RPMI8226 (cell line): ENCODE results near the gene PSMD13.

Experiments
- DNase-seq: peaks from one replicate; pipeline ENCODE4 v3.0.0-alpha.2; 2015

The PSMD13 gene

GRCh38 chr11:252666-253065, 15.9 kb downstream of the PSMD13 start:
- no peak for DNase-seq

DNA sequence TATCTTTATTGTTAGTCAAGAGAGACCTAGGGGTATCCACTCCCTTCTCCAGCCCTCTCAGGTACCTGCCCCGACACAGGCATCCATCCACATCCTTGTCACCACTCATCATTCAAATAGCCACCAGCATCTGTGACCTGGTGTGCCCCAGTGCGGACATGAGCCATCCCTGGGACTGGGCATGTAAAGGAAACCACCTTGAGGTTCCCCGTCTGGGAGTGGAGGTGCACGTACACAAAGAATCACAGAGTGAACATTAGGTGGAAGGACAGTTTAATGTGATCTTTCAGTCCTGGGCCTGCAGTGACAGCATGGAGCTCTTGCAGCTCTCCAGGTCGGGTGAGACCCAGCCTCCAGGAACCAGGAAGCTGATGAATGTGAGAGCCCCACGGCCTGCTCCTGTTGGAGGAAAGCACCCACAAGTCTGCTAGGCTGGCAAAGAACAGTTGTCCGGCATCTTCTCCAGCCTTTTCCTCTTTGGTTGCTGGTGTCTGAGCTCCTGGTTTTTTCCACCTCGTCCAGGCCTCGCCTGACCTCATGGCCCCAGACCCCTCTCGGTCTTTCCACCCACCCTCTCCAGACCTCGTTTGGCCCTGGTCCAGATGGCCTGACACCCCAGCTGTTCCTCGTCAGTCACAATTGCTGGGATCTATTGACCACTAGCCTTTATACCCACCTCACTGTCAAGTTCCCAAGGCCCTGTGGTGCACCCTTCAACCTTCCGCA, 16.5 kb downstream of the PSMD13 start:
- DNase-seq: no peak

- no peak for DNase-seq
Observed at GRCh38 chr11:253886-254270, 17.1 kb downstream of the PSMD13 start.

- DNase-seq: no peak
Observed at GRCh38 chr11:255176-255575, 18.4 kb downstream of the PSMD13 start.

- no peak for DNase-seq
Observed at GRCh38 chr11:255816-256215, 19.0 kb downstream of the PSMD13 start.

DNA sequence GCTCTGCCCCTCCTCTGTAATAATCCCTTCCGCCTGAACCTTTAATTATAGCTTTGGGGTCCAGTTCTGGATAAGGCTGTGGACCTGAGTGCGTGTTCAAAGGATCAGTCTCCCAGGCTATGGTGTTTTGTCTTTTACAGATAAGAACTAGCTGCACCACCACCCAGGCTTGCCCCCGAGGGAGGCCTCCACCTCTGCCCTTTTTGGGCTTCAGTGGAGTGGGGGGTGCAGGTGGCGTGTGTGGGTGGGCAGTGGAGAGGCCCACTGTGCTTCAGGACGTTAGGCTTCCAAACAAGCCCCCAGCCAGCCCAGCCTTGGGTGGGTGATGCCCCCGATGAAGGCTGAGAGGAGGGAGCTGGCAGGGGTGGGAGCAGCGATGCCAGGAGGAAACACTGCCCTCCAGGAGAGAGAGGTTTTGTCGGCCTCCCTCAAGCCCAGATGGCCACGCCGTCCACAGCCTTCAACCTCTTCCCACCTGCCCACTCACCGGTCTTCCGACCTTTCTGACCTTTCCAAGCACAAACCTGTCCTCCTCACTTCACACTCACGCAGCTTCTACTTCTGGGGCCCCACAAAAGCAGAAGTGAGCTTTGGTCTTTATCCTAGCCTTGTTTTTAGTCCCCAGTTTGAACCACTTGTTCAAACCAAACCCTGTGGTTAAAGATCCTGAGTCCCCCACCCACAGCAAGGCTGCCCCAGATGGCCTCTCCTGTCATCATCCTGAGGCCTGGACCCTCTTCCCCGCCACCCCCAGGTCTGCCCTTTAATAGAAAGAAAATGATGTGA, 20.4 kb downstream of the PSMD13 start:
- DNase-seq: no peak

DNA sequence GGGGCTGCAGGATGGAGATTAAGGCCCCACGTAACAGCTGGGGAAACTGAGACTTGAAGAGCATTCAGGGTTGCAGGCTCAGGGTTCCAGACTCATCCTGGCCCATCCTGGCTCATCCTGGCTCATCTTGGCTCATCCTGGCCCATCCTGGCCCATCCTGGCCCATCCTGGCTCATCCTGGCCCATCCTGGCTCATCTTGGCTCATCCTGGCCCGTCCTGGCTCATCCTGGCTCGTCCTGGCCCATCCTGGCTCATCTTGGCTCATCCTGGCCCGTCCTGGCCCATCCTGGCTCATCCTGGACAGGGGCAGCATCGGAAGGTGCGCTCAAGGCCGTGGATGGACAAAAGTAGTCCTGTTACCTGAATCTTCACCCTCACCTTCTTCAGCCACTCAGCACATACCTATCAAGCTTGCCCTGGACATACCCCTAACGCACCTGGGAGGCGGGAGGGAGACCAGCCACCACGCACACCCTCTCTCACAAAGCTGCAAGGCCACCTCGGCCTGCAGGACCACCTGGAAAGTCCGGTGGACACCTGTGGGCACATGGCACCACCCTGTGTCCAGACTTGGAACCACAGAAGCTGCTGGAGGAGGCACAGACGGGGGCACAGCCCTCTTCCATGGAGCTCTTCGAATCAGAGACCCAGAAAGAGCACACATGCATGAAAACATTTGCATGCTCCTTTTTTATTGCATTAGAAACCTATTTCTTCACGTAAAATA, 21.2 kb downstream of the PSMD13 start:
- no peak for DNase-seq

DNA sequence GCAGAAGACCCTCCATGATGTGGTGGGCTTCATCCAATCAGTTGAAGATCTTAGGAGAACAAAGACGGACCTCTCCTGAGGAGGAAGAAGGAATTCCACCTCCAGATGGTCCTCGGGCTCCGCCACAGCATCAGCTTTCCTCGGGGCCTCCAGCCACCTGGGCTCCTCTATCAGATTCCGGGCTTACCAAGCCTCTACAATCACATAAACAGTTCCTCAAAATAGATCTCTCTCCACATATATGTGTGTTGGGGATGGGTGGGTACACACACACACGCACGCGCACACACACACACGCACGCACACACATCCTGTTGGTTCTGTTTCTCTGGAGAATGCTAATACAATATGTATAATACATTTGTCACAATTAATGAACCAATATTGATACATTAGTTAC, 22.6 kb downstream of the PSMD13 start:
- no peak for DNase-seq

DNA sequence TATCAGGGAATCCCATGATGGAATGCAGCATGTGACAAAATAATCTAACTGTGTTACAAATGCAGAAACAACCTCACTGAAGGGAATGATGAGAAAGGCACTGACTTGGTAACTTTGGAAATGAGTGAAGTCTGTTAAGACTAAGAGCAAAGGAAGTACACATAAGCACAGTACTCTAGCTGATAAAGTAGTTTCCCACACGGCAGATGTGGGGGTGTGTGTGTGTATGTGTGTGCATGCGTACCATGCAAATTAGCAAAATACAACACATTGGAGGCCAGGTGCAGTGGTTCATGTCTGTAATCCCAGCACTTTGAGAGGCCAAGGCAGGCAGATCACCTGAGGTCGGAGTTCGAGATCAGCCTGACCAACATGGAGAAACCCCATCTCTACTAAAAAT, 24.8 kb downstream of the PSMD13 start:
- no peak for DNase-seq

GRCh38 chr11:266676-267439, 30.1 kb downstream of the PSMD13 start:
- DNase-seq: peak; percentile 35

- DNase-seq: peak; percentile 76
Observed at GRCh38 chr11:267491-267994, 30.8 kb downstream of the PSMD13 start.

- peak; percentile 81 for DNase-seq
Observed at GRCh38 chr11:268716-269145, 32.0 kb downstream of the PSMD13 start.

- peak; percentile 86 for DNase-seq
Observed at GRCh38 chr11:269146-269890, 32.5 kb downstream of the PSMD13 start.

DNA sequence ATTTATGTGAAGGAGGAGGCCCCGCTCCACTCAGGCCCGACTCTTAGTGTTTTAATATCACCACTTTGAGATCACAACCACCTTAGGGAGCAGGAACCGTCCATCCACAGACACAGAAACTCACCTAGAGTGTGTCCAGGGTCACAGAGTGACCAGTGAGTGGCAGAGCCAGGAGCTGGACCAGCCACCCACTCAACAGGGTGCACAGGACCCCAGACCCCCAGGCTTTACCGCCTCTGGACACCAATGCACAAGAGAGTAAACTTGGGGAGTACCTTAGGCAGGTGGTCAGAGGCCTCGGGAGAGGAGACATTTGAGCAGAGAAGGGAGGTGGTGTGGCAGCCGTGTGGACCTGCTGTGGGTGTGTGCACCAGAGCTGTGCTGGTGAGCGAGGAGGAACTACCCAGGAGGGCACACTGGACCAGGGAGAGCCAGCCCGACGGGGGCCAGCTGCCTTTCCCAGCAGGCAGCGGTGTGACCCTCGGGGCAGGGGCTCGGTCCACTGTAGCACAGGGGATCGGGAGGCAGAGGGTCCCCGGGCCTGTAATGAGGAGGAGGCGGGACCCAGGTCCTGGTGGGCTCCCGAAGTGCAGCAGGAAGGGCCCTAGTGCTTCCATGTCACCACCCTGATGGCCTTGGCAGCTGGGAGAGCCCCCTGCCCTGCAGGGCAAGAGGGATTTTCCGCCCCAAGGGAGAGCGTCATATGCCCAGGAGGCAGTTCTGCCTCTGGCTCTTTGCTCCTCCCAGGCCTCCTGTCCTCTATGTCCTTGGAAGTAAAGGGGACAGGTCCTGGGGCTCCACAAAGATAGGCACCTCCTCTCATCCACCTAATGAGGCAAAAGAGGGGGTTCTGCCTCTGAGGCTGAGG, 33.9 kb downstream of the PSMD13 start:
- no peak for DNase-seq

DNA sequence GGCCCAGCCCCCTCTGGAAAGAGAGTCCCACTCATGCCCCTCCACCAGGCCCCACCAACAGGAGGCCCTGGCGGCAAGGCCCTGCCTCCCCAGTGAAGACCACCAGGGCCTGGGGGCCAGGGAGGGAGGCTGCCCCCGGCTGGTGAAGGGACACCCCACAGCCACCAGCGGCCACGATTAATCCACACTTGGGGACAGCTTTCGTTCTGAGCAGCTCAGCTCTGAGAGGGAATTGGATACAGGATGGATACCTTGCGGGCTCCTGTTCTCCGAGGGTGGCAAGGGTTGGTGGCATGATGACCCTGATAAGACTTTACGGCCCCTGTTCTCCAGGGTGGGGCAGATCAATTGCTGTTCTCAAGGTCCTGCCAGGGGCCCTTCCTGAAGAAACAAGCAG, 34.5 kb downstream of the PSMD13 start:
- DNase-seq: no peak

DNA sequence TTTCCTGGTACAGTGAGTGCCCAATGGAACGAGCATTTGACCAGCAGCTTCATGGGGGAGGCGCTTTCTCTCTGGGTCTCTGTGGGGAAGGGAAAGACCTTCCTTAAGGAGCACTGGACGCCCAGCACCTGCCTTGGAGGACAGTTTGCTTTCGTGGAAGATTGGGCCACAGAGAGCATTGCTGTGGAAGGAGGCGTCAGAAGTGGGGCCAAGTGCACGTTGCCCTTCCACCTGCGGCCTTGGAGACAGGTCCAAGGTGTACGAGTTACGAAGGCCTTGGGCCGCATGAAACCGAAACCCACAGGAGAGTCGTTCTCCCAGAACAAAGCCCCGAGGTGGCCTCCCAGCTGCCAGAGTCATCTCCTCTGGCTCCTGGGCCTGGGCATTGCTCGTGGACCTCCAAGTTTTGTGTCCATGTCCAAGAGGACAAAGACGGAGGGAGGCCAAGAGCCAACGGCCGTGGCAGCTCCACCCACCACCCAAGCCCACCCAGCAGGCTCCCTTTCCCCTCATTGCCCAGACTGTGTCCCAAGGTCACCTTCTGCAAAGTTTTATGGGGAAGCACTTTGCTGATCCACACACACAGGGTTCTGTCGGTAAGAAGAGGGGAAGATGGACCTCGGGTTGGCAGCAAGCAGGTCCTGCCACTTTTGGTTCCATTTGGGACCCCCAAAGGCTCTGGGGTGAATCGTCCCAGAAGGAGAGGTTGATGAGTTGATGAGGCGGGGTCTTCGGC, 35.6 kb downstream of the PSMD13 start:
- peak; percentile 81 for DNase-seq

DNA sequence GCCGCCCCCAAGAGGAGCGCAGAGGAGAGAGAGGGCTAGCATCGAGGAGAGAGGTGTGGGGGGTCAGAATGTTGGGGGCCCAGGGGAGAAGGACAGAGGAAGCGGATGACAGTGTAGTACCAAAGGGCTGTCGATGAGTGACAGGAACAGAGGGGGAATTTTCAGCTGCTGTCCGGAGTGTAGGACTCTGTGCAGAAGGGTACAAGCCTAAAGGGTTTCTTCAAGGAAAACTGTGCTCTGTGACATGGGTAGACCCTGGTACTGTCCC, 36.1 kb downstream of the PSMD13 start:
- DNase-seq: no peak

- DNase-seq: no peak
Observed at GRCh38 chr11:276219-276618, 39.4 kb downstream of the PSMD13 start.

GRCh38 chr11:278001-278951, 41.5 kb downstream of the PSMD13 start, which contains the start of gene NLRP6:
TSS of gene NLRP6 (plus strand) at chr11:278407. CDS start at chr11:278570, 163 bp downstream.
- DNase-seq: no peak
